D721Med (cell line): ENCODE measurements around the gene PF4V1.

Experiments used
- DNase-seq: peaks from one replicate; pipeline ENCODE4 v3.0.0; 2011; ENCODE audit warnings: low spot score; ENCODE audit not compliant: insufficient read length
- FAIRE-seq: peaks from 2 replicates; lab custom pipeline; 2011; peaks lifted over from hg19 to GRCh38; lab: Jason Lieb, UNC
- TF ChIP-seq, protein P1 (sequence below): IDR thresholded peaks from 2 replicates; pipeline ENCODE4 v1.5.1; 2012; ENCODE audit warnings: mild to moderate bottlenecking, control low read depth; ENCODE audit not compliant: insufficient read depth; ENCODE audit errors: missing control alignments

Gene PF4V1

DNA sequence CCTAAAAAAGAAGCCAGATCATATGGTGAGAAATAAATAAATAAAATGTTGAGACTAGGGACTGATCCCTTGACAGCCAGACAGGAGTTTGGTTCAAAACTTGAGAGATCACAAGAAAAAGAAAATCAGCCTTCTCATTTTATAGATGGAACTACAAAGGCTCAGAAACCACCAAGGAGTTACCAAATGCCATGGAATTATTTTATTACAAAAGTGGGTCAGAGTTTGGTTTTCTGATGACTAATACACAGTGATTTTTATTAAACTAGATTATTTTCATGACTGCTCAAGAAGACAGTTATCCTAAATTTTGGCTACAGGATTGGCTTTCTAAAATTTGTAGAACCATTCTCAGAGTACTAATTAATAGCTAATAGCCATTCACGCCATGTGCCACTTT lies 22.3 kb downstream of the PF4V1 start:
- no peak for FAIRE-seq
- TF ChIP-seq, protein P1, sequence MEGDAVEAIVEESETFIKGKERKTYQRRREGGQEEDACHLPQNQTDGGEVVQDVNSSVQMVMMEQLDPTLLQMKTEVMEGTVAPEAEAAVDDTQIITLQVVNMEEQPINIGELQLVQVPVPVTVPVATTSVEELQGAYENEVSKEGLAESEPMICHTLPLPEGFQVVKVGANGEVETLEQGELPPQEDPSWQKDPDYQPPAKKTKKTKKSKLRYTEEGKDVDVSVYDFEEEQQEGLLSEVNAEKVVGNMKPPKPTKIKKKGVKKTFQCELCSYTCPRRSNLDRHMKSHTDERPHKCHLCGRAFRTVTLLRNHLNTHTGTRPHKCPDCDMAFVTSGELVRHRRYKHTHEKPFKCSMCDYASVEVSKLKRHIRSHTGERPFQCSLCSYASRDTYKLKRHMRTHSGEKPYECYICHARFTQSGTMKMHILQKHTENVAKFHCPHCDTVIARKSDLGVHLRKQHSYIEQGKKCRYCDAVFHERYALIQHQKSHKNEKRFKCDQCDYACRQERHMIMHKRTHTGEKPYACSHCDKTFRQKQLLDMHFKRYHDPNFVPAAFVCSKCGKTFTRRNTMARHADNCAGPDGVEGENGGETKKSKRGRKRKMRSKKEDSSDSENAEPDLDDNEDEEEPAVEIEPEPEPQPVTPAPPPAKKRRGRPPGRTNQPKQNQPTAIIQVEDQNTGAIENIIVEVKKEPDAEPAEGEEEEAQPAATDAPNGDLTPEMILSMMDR = no peak
- DNase-seq = no peak

- FAIRE-seq (no peak), DNase-seq (no peak)
- TF ChIP-seq, protein P1 = no peak
These were observed 30.2 kb downstream of the PF4V1 start for GRCh38 chr4:73883306-73883705.

- no peak for DNase-seq
- TF ChIP-seq, protein P1 = no peak
- FAIRE-seq = no peak
These were observed 32.6 kb downstream of the PF4V1 start for GRCh38 chr4:73885574-73886267.

- DNase-seq (no peak), FAIRE-seq (no peak)
- TF ChIP-seq, protein P1 = no peak
These were observed 38.2 kb downstream of the PF4V1 start for GRCh38 chr4:73891326-73891725.

DNA sequence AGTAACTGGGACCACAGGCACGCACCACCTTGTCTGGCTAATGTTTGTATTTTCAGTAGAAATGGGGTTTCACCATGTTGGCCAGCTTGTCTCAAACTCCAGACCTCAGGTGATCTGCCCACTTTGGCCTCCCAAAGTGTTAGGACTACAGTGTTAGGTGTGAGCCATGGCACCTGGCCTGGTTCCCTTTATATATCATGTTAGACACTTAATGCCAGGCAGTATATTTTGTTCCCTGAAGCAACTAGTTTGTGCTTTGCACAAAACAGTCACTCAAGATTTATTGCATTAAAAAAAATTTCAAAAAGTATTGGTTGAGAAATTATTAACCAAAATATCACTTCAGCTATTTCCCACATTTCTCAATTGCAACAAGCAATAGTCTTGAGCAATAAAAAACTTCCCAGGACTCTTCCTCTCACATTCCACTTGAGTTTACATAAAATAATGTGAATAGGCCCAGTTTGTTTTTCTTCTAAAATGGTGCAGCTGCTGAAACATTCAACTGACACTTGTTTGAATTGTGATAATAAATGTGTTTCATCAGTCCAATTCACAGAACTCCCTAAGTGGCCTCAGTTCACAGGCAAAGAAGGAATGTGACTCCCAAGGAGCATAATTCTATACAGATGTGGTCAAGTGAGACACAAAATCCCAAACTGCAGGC lies 38.8 kb downstream of the PF4V1 start:
- FAIRE-seq (no peak), DNase-seq (no peak)
- TF ChIP-seq, protein P1 = no peak

GRCh38 chr4:73892966-73893365 lies 39.9 kb downstream of the PF4V1 start:
- TF ChIP-seq, protein P1 = no peak
- DNase-seq = no peak
- FAIRE-seq = no peak

DNA sequence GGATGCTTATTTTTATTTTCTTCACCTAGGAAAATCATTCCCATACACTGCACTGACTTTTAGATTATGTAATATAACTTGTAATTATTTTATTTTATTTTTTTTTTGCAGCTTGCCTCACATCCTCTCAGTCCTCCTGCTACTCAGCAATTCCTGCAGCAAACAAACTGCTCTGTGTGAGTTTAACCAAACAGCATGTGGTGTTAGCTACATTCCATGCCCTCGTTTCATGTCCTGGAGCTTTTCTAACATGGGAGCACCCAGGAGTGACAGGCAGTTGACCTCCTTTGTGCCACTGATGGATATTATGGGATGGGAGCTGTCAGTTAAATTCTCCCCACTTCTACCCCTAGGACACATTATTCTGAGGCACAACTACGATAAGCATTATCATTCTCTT lies 40.9 kb downstream of the PF4V1 start:
- no peak for FAIRE-seq
- no peak for DNase-seq
- TF ChIP-seq, protein P1 = no peak
